Immature natural killer cell (primary cell): ENCODE measurements around the gene SPI1. TPM values are rescaled to one million over a fixed set of nuclear protein-coding genes. Genes with fewer than 3 reads are reported as not detected.

Experiments
- DNase-seq, 3 donors: peaks; one replicate each; pipeline ENCODE4 v3.0.0; 2022; ENCODE audit warnings: mixed read lengths in 1 of 3
- H3K27ac Mint-ChIP-seq, 6 donors: one replicate each; pipeline ENCODE4 v1.8.0; 2020; ENCODE audit warnings: mixed read lengths in 6 of 6, mild to moderate bottlenecking in 5 of 6, inconsistent platforms in 4 of 6, moderate library complexity in 3 of 6
- H3K27me3 Mint-ChIP-seq, 3 donors: one replicate each; pipeline ENCODE4 v1.8.0; 2020 to 2021; ENCODE audit warnings: low read depth in 3 of 3, mild to moderate bottlenecking in 3 of 3, mixed read lengths in 3 of 3, moderate library complexity in 3 of 3, inconsistent platforms in 1 of 3
- H3K36me3 Mint-ChIP-seq, 3 donors: one replicate each; pipeline ENCODE4 v1.8.0; 2020; ENCODE audit warnings: mixed read lengths in 3 of 3, inconsistent platforms in 2 of 3, mild to moderate bottlenecking in 2 of 3
- H3K4me1 Mint-ChIP-seq, 2 donors: one replicate each; pipeline ENCODE4 v1.8.0; 2020; ENCODE audit warnings: inconsistent platforms in 2 of 2, mild to moderate bottlenecking in 2 of 2, mixed read lengths in 2 of 2, moderate library complexity in 1 of 2
- H3K4me3 Mint-ChIP-seq, 5 donors: one replicate each; pipeline ENCODE4 v1.8.0; 2020; ENCODE audit warnings: mild to moderate bottlenecking in 5 of 5, mixed read lengths in 5 of 5, inconsistent platforms in 3 of 5, moderate library complexity in 3 of 5
- H3K9me3 Mint-ChIP-seq, 6 donors: one replicate each; pipeline ENCODE4 v1.8.0; 2020; ENCODE audit warnings: mild to moderate bottlenecking in 6 of 6, mixed read lengths in 6 of 6, inconsistent platforms in 4 of 6, moderate library complexity in 3 of 6
- polyA plus RNA-seq, 3 donors: library from polyadenylated mRNA; unstranded; fragments of 300-500 nt; fragmentation: Illumina TruSeq; gene quantifications; one replicate each; pipeline ENCODE4 v1.2.3, GENCODE V29; 2021

The SPI1 gene
- polyA plus RNA-seq, 3 donors from 2014 or later, result 0.95 to 3.6 (median 2.3) TPM

DNA sequence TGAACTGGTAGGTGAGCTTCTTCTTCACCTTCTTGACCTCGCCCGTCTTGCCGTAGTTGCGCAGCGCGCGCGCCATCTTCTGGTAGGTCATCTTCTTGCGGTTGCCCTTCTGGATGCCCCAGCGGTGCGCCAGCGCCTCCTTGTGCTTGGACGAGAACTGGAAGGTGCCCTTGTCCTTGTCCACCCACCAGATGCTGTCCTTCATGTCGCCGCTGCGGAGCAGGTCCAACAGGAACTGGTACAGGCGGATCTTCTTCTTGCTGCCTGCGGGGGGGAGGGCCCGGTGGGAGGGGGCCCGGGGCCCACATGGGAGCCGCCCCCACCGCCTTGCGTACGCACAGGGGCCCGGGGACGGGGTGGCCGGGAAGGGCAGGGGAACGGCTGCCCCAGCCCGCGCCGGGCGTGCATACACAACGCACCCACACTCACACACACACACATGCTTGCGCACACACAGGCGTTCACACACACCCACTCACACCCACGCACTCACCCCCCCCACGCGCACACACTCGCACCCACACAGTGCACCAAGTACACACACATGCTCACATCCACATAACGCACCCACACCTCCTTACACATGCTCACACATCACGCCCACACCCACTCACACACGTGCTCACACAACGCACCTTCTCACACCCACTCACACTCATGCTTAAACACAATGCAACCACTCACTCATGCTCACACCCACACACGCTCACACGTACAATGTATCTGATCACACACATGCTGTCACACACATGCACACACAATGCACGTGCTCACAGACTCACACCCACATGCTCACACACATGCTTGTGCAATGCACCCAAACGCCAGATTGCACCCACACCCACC lies 22.8 kb downstream of the SPI1 start:
- no peaks in the 10 kb centered on the region for H3K36me3 Mint-ChIP-seq
- no peak overlapping the region for H3K27ac Mint-ChIP-seq
- H3K9me3 Mint-ChIP-seq, result no peaks in the 10 kb centered on the region
- peaks cover 0 to 2% (median 2%) of the 10 kb centered on the region in 3 donors for H3K27me3 Mint-ChIP-seq
- peaks cover 11 to 13% of the 10 kb centered on the region in 2 donors for H3K4me1 Mint-ChIP-seq
- DNase-seq, result no peak
- no peak overlapping the region for H3K4me3 Mint-ChIP-seq

DNA sequence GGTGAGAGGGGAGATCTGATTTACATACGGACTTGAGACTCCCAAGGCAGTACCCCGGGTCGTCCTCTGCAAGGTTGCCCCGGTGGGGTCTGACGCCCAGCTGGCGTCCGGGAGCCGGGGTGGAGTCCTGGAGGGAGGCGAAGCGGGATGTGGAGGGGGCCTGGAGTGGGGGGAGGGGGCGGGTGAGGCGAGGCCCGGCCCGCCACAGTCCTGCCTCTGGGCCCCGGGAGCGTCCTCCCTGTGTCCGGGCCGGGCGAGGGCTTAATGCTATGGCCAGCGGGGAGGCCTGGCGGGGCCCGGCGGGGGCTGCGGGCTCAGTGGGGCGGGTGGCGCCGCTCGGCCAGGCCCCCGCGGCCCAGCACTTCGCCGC lies 23.4 kb downstream of the SPI1 start:
- no peak for DNase-seq
- no peak overlapping the region for H3K4me3 Mint-ChIP-seq
- peaks cover 0 to 2% (median 2%) of the 10 kb centered on the region in 3 donors for H3K27me3 Mint-ChIP-seq
- no peaks in the 10 kb centered on the region for H3K36me3 Mint-ChIP-seq
- H3K4me1 Mint-ChIP-seq, result peaks cover 8 to 9% of the 10 kb centered on the region in 2 donors
- no peaks in the 10 kb centered on the region for H3K9me3 Mint-ChIP-seq
- no peak overlapping the region for H3K27ac Mint-ChIP-seq

DNA sequence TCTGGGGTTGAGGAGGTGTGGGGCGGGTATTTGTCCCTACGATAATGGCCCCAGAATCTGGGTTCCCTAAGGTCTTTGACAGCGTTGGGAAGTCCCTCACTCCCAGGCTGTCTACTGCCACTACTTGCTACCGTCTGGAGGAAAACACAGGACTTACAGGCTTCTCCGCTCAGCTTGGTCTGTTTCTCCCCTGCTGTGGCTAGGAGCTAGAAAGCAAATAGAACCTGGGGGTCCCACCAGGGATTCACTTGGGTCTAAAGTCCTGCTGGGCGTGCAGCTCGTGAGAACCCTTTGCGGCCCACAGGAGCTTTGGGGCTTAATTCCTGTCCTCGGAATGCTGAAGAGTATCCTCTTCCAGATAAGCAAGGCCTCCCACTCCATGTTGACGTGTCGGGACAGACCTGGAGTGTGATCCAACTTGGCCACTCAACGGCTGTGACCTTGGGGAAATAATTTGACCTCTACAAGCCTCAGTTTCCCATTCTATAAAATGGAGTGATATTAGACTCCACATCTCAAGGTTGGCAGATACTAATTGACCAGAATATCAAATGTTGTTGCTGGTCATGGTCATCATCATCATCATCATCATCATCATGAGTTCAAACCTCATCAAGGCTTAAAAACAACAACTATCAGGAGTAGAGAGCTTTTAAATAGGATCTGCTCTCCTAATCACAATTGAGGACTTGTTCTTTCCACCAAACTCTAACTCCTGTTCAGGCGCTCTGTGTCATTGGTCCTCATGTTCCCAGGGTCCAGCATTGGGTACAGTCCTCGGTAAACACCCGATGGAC lies 24.2 kb downstream of the SPI1 start:
- Mint-ChIP-seq H3K27me3 (no peaks in the 10 kb centered on the region), H3K4me3 (no peak overlapping the region), H3K27ac (no peak overlapping the region), H3K9me3 (no peaks in the 10 kb centered on the region), H3K36me3 (no peaks in the 10 kb centered on the region), H3K4me1 (peaks cover 1 to 2% of the 10 kb centered on the region in 2 donors)
- DNase-seq, result no peak

DNA sequence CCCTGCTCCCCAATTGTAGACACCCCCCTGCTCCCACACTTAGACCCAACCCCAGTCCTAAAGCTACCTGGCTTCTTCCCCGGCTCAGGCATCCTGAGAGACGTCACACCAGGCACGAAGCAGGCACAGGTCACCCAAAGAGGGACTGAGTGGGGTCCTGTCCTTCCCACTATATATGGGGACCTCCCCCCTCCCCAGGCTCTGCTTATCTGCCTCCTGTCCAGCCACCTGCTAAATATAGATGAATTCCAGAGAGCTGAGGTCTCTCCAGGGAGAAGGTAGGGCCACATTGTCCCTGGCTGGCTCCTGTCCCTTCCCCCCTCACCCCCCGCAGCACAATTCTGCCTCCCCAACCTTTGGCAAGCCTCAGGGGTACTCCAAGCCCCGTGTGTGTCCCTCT lies 25.8 kb downstream of the SPI1 start, which contains the start of gene MYBPC3:
Gene MYBPC3, minus strand, starts transcription at position 147 of the 400 bp plus-strand sequence. Its CDS starts 55 bp downstream, at position 92.
- no peak for DNase-seq
- Mint-ChIP-seq H3K36me3 (no peaks in the 10 kb centered on the region), H3K27ac (no peak within 1 kb of the TSS), H3K4me3 (no peak within 1 kb of the TSS), H3K4me1 (no peaks in the 10 kb centered on the region), H3K27me3 (no peaks in the 10 kb centered on the region), H3K9me3 (no peaks in the 10 kb centered on the region)

DNA sequence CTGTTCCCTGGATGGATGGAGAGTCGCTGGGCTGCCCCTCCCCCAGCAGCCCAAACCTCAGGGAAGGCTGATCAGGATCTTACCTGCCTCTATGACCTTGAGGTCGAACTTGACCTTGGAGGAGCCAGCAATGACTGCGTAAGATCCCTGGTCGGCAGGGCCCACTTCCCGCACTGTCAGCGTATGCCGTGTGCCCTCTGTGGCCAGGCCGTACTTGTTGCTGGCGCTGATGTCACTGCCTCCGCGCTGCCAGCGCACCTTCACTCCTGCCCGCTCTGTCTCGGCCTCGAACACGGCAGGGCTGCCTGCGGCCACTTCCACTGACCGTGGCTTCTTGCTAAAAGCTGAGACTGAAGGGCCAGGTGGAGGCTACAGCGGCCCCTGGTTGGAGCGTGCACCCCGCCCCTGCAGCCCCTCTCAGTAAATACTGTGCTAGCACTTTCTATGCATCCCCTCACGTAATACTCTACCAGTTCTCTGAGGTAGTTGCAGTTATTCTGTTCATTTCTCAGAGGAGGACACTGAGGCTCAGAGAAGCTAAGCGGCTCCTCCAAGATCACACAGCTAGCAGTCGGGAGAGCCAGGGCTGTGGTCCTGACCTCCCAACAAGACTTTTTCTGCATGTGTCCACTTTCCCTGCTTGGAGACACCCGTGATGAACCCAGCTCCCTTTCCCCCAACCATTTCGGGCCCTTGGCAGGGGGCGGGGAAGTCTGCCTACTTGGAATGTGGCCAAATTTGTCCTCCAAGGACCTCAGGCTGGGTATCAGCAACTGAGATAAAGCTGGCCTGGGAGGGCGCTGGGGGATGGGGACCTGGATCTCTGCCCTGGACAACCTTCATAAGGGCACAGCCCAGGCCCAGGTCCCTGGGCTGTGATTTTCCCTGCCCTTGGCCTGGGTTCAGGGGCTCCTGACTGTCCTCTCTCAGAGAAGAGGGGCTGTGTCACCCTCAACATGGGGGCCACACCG lies 26.9 kb downstream of the SPI1 start:
- Mint-ChIP-seq H3K9me3 (no peaks in the 10 kb centered on the region), H3K27ac (no peak overlapping the region), H3K36me3 (no peaks in the 10 kb centered on the region), H3K27me3 (no peaks in the 10 kb centered on the region), H3K4me1 (no peaks in the 10 kb centered on the region), H3K4me3 (no peak overlapping the region)
- DNase-seq, result no peak

DNA sequence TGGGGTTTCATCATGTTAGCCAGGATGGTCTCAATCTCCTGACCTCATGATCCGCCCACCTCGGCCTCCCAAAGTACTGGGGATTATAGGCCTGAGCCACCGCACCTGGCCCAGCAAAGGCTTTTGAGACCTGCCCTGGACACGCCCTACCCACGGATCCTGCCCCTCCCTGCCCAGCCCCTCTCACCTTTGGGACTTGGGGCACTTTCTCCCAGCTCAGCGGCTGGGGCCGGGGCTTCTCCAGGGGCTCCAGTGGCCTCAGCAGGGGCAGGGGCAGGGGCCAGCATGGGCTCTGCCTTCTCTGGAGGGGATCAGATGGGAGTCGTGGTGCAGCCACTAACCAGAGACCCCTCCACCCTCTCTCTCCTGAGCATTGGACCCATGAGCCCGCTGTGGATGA lies 28.0 kb downstream of the SPI1 start:
- Mint-ChIP-seq H3K4me1 (no peaks in the 10 kb centered on the region), H3K27ac (no peak overlapping the region), H3K27me3 (no peaks in the 10 kb centered on the region), H3K4me3 (no peak overlapping the region), H3K36me3 (no peaks in the 10 kb centered on the region), H3K9me3 (no peaks in the 10 kb centered on the region)
- no peak for DNase-seq

DNA sequence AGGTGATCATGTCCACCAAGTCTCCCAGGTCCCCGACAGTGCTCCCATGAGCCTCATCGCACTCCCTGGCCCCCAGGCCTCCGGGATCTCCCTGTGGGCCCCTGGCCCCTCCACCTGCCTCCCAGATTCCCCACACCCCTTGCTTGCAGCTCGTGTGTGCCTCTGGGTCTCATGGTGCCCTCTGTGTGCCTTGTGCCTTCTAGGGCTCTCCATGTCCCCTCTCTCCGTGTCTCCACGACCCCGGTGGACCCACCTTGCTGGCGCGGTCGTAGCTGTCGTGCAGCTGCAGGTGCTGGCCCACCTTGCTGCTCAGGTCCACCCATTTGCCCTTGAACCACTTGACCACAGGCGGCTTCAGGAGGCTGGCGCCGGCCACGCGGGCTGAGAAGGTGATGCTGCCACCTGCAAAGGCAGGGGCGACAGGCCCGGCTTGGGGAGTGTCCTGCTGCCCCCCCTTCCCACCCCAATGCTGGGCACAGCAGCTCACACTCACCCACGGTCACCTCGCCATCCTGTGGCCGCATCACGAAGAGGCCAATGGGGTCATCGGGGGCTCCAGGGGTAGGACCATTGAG lies 28.7 kb downstream of the SPI1 start:
- Mint-ChIP-seq H3K27me3 (no peaks in the 10 kb centered on the region), H3K4me3 (no peak overlapping the region), H3K36me3 (no peaks in the 10 kb centered on the region), H3K4me1 (no peaks in the 10 kb centered on the region), H3K27ac (no peak overlapping the region), H3K9me3 (no peaks in the 10 kb centered on the region)
- no peak for DNase-seq

DNA sequence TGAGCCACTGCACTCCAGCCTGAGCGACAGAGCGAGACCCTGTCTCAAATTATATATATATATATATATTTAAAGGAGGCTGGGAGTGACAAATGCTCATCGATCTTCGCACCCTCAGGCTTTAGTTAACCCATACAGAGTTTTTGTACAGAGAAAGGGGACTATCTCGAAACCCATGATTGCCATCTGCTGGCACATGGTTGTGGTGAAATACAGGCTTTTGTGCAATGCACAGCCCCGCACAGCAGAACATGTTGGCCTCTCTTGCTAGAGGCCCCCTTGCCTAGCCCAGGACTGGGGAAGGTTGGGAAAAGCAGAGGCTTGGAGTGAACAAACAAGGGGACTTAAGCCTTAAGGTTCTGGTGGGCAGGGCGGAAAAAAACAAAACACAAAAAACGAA lies 29.5 kb downstream of the SPI1 start:
- no peak for DNase-seq
- Mint-ChIP-seq H3K27me3 (peaks cover 0 to 2% (median 0%) of the 10 kb centered on the region in 3 donors), H3K4me3 (no peak overlapping the region), H3K27ac (no peak overlapping the region), H3K9me3 (no peaks in the 10 kb centered on the region), H3K4me1 (no peaks in the 10 kb centered on the region), H3K36me3 (no peaks in the 10 kb centered on the region)

DNA sequence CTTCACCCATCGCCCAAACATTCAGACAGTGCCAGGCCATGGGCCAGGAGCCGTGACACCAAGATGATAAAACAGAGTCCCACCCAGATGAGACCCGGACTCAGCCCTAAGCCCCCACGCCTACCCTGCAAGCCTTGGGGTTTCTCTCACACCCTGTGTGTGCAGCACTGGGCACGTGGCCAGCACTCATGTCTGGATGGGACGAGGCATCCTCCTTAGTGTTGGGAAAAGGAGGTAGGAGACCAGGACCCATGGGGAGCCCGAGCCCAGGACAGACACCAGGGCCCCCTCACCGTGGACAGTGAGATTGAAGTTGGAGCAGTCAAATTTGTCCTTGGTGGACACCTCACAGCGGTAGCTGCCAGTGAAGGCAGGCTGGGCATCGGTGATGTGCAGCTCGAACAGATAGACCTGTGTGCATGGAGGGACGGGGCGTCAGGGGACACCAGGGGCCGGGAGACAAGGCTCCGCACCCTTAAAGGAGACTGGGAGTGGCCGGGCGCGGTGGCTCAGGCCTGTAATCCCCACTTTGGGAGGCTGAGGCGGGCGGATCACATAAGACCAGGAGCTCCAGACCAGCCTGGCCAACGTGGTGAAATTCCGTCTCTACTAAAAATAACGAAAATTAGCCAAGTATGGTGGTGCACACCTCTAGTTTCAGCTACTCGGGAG lies 30.1 kb downstream of the SPI1 start:
- Mint-ChIP-seq H3K4me3 (no peak overlapping the region), H3K36me3 (no peaks in the 10 kb centered on the region), H3K27me3 (peaks cover 0 to 2% (median 0%) of the 10 kb centered on the region in 3 donors), H3K4me1 (no peaks in the 10 kb centered on the region), H3K9me3 (no peaks in the 10 kb centered on the region), H3K27ac (no peak overlapping the region)
- DNase-seq, result no peak

DNA sequence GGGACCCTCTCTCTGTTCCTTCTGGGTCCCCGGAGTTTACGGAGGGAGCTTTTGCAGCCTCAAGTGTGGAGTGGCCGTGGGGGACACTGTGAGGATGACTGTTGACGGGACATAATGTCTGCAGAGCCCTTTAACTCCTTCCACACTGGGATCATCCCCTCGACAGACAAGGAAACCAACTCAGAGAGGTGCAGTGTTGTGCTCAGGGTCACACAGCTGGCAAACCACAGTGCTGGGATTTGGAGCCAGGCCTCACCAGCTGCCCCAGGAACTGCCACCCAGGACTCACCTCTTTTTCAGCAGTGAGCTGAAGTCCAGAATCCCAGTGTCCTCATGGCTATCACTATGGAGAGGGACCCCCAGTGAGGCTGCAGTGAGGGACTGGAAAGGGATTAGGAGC lies 31.2 kb downstream of the SPI1 start:
- Mint-ChIP-seq H3K36me3 (no peaks in the 10 kb centered on the region), H3K4me1 (no peaks in the 10 kb centered on the region), H3K9me3 (no peaks in the 10 kb centered on the region), H3K27me3 (peaks cover 0 to 2% (median 0%) of the 10 kb centered on the region in 3 donors), H3K4me3 (no peak overlapping the region), H3K27ac (no peak overlapping the region)
- DNase-seq, result no peak

DNA sequence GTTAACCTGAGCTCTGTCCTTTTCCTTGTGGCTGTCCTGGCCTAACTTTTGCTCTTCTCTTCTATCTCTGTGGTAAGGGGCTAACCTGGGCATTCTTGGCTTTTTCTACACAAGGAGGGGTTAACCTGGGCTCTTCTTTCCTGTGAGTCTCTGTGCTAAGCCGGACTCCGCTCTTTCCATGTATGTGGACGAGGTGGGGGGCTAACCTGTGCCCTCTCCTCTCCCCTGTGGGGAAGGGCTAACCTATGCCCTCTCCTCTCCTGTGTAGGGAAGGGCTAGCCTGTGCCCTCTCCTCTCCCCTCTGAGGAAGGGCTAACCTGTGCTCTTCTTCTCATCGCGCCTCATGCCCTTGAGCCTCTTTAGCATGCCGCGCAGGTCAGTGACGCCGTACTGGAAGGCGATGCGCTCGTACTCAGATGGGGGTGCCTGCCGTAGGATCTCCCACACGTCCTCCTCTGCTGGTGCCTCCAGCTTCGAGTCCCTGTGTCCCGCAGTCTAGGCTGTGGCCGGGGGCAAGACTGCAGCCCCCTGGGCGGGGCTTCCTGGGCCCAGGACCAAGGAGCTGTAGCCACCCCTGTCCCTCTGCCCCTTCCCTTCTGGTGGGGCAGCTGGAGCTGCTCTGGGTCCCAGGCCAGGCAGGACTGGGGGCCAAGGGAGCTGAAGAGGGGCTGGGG lies 32.3 kb downstream of the SPI1 start:
- H3K9me3 Mint-ChIP-seq, result no peaks in the 10 kb centered on the region
- peaks cover 0 to 2% (median 2%) of the 10 kb centered on the region in 3 donors for H3K27me3 Mint-ChIP-seq
- H3K4me1 Mint-ChIP-seq, result no peaks in the 10 kb centered on the region
- no peak overlapping the region for H3K27ac Mint-ChIP-seq
- no peak for DNase-seq
- no peaks in the 10 kb centered on the region for H3K36me3 Mint-ChIP-seq
- H3K4me3 Mint-ChIP-seq, result no peak overlapping the region

DNA sequence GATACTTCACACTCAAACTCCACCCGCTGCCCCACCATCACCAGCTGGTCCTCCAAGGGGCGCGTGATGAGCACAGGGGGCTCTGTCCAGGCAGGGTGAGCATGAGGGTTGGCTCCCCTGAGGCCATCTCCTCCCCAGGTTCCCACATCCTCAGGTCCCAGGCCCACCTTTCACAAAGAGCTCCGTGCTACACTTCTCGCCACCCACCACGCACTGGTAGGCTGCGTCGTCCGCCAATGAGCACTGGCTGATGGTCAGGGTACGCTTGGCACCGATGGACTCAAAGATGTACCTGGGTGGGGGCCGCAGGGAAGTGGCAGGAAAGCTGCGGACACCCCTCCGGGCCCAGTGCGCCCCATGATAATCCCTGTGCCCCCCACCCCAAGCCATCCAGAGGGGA lies 35.5 kb downstream of the SPI1 start:
- Mint-ChIP-seq H3K4me3 (no peak overlapping the region), H3K27me3 (peaks cover 0 to 3% (median 2%) of the 10 kb centered on the region in 3 donors), H3K4me1 (no peaks in the 10 kb centered on the region), H3K27ac (no peak overlapping the region), H3K36me3 (no peaks in the 10 kb centered on the region), H3K9me3 (no peaks in the 10 kb centered on the region)
- no peak for DNase-seq
